GM15510 (cell line): Measurements from ENCODE around the gene DCLRE1B.

Experiments used
- POLR2A ChIP-seq: IDR thresholded peaks from 3 replicates; pipeline ENCODE4 v1.6.1; 2011; ENCODE audit warnings: borderline replicate concordance; ENCODE audit not compliant: insufficient read length; ENCODE audit errors: extremely low read depth

Gene DCLRE1B

DNA sequence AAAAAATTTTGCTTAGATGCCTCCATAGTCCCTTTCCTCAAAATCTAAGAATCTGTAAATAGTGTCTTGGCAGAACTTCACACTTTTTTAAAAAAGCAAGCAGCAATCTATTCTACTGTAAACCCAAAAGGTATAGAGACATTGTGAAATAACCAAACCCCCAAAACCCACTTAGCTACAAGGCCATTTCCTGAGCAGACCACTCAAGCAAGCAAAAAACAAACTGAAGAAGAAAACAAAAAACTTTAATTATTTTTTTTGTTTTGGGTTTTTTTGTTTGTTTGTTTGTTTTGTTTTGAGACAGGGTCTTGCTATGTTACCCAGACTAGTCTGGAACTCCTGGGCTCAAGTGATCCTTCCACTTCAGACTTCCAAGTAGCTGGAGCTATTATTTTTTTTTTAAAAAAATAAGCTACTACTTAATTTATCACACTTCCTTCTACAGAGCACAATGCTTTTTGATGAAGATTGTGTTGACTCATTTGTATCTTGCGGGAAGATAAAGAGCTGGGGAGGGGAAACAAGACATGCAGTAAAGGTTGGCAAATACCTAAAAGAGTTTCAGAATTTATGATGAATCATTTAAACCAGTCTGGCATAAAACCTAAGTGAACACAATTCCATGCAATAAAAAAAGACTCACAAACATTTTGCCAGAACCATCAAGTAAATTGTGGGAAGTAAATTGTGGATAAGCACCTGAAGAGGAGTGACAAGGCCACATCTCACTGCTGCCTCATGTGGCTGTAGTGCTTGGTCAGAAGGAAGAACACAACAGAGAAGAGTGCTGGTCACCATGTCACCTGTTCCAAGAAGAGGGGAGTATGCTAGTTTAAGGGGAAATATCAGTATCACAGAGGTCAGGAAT lies 30.9 kb upstream of the DCLRE1B start:
- TF ChIP-seq POLR2A: no peak

DNA sequence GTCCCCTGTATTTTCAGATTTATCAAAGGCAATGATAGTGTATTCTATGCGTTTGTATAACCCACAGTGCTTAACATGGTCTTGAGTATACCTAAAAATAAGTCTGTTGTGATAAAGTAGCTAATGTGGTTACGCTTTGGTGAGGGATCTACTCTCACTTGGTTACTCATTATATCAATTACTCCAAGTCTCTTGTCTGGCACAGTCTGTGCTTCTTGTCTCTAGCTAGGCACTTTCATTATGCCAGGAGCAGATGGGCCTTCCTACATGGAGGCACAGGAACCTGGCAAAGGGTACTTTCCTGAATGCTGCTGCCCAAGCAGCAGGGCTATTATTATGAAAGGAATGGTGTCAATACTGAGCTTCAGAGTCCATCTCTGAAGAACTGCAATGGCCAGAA lies 29.4 kb upstream of the DCLRE1B start:
- TF ChIP-seq POLR2A: no peak

DNA sequence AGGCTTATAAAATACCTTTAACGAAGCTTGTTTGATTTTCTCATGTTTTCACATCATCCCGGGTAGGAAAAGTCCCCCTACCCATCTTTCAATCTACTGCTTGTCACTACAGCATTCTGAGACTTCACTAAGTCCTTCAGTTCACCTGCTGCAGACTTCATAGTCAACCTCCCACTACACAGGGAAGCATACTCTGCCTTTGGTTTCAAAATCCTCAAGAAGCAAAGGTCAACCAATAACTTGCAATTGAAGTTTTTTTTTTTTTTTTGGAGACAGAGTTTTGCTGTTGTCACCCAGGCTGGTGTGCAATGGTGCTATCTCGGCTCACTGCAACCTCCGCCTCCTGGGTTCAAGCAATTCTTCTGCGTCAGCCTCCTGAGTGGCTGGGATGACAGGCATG lies 28.9 kb upstream of the DCLRE1B start:
- TF ChIP-seq POLR2A: no peak

DNA sequence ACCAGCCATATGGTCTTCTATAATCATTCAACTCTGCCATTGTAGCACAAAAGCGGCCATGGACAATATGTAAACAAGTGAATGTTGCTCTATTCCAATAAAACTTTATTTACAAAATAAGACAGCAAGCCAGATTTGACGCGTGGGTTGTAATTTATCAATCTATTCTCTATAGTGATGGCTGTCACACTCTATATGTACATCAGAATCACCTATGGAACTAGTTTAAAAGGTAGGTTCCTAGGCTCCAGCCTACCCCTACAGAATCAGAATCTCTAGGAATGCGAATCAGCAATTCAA lies 25.4 kb upstream of the DCLRE1B start:
- TF ChIP-seq POLR2A: no peak

DNA sequence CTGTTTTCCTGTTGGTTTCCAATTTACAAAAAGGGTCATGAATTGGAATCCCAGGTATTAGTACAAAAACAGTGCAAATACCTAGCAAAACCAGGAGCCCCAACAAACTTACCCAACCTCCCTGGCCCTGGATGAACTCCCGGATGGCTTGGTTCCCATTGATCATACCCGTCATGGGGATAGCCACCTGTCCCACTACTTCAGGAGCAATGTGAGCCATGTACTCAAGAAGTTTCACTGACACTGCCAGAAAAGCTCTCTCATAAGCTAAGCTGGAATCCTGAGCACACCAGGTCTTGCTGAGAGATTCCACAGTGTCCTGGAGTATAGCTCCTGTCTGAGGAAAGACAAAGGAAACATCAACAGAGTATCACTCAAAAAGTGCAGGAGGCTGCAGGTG lies 23.5 kb upstream of the DCLRE1B start:
- TF ChIP-seq POLR2A: no peak

DNA sequence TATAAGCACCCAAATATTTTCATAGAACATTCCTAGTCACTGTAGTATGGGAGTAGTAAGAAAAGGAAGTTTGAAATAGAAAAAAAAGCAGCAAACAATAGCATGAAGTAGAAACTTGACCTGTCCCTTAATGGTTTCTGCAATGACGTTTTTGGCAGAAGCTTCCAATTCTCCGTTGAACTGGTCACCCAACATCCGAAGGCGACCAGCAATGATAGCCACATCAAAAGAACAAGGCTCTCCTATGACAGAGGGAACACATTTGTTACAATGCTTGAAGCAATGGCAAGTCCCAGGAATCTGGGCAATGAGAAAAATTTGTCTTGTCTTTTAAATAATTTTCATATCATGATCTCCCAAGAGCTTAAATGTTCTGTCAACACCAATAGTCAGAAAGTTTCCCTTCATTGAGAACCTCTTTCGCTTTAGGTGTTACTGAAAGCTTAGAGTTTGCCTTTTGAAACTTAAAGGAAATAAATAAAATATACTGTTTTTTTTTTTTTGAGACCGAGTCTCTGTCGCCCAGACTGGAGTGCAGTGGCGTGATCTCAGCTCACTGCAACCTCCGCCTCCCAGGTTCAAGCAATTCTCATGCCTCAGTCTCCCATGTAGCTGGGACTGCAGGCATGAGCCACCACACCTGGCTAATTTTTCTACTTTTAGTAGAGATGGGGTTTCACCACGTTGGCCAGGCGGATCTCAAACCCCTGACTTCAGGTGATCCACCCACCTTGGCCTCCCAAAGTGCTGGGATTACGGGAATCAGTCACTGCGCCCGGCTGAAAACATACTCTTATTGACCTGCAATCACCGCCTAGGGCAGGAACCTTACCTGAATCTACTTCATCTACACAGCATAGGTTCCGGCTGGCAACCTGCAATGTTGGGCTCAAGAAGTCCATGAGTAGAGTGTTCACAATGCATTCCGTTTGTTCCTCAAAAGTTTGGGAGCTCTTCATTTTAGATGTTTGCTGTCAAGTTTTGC lies 18.4 kb upstream of the DCLRE1B start:
- no peak for TF ChIP-seq POLR2A

DNA sequence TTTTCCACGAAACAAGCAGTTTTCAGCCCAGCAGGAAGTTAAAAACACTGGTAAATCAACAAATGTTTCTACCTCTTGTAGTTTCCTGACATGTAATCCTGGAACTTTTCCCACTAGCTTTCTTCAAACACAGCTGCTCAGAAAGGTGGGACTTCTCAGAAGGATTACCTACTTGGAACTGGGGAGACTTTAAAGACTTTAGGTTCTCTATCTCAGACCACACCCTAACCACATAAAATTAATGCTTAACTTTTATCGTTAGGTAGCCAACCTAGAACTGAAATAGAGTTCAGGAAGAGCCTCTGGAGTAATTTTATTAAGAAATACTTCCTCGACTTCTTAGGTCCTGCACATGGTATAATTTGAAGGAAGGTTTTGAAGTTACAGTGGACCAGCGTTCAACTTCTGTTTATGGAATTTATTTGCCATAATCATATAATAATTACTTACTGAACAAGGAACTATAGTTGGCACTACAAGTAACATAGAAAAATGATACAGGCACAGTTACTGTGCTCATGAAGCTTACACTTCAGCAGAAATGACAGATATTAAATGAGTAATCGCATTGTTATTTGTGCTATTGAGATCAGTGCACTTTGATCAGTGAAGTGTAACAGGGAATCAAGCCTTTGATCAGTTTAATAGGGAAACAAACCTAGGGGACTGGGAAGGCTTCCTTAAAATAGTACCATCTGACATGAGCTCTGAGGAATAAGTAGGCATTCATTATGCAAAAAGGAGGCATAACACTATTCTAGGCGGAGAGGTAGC lies 17.5 kb upstream of the DCLRE1B start, which contains the start of gene BCL2L15:
TSS of gene BCL2L15 (minus strand) at position 180 of the 774 bp plus-strand sequence. CDS start 206 bp downstream, outside the sequence.
- TF ChIP-seq POLR2A: no peak

DNA sequence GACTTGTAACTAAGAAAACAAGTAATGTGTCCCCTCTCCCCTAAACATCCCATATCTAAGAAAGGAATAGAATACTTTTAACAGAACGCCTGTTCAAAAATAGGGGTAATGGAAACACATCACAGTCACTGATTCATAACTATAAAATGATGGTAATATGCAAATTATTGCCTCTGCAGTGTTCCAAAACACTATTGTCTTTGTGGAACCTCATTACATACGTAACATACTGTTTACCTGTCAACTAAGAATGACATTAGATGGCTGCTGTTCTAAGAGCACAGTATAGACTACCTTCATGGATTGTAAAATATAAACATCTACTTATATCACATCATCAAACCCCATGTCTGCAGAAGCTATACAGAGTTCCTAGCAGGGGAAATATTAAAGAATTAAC lies 14.3 kb upstream of the DCLRE1B start:
- no peak for TF ChIP-seq POLR2A

DNA sequence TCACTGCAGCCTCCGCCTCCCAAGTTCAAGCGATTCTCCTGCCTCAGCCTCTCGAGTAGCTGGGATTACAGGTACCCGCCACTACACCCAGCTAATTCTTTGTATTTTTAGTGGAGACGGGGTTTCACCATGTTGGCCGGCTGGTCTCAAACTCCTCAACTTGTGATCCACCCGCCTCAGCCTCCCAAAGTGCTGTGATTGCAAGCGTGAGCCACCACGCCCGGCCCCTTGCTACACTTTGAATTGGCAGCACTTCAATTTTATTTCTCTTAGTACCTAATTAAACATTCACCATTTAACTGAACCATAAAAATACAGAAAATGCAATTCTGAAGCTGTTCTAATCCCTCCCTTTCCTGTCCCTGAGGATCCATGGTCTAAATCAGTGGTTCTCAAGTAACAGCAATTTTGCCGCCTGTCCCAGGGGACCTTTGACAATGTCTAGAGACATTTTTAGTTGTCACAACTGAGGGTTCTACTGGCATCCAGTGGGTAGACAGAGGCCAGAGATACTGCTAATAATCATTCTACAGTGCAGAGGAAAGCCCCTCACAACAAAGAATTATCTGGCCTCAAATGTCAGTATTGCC lies 13.4 kb upstream of the DCLRE1B start:
- TF ChIP-seq POLR2A: no peak

DNA sequence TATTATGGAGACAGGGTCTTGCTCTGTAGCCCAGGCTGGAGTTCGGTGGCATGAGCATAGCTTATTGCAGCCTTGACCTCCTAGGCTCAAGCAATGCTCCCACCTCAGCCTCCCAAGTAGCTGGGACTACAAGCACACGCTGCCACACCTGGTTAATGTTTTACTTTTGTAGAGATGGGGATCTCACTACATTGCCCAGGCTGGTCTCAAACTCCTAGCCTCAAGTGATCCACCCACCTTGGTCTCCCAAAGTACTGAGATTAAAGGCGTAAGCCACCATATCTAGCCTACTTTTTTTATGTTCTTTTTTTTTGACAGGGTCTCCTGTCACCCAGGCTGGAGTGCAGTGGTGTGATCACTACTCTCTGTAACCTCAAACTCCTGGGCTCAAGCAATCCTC lies 11.9 kb upstream of the DCLRE1B start:
- TF ChIP-seq POLR2A: no peak

DNA sequence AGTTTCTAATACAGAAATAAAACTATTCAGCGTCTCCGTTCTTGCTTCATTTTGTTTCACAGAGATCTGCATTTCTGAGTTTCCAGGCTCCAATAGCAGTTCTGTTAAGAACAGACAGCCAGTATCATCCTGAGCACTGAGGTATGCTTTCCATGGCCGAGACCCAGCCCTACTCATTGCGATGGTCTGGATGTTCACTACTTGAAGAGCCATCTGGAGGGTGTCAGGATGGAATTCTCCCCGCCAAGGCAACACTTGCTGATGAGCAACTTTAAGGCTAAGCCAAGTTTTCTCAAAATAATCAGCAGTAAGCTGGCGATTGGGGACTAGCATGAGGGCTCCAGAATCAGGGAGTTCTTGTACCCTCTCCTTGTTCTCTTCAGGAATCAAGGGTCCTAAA lies 10.0 kb upstream of the DCLRE1B start:
- no peak for TF ChIP-seq POLR2A

DNA sequence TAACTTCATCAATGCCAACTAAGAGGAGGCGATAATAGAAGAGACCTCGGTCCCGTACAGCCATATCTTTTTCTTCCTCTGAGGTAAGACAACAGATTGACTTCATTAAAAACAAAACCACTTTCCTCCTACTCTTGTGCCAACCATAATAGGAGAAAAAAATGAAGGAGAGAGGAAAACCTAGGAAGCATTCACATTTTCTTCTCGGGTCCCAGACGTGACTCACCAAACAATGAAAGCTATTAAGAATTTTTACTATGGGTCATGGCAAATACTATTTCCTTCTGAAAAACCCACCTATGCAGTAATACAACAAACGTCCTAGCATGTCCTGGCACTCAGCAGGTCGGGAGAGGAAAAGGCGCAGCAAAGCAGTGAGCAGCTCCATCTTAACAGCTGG lies 9.2 kb upstream of the DCLRE1B start:
- TF ChIP-seq POLR2A: no peak

DNA sequence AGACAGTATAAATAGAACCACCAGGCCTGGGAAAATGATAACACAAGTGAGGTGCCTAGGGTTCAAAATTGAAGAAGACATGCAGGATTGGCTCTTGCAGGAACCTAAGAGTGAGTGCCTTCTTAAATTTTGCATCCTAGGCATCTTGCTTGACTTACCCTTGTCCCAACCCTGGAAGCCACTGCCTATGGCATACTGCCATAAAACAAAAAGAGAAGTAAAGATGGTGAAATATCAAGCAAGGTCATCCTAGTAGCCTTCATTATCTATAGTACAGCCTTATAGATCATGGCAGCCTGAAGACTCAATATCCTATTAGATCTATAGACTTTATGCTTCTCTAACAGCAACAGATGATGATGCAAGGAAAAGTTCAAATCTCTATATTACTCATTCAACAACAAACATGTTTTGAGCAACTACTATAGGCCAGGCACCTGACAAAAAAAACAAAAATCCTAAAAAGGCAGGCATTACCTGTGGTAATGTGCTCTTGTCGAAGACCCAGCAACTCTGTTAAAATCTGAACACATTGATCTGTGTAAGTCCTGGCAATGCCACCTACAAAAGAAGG lies 6.8 kb upstream of the DCLRE1B start:
- TF ChIP-seq POLR2A: no peak

DNA sequence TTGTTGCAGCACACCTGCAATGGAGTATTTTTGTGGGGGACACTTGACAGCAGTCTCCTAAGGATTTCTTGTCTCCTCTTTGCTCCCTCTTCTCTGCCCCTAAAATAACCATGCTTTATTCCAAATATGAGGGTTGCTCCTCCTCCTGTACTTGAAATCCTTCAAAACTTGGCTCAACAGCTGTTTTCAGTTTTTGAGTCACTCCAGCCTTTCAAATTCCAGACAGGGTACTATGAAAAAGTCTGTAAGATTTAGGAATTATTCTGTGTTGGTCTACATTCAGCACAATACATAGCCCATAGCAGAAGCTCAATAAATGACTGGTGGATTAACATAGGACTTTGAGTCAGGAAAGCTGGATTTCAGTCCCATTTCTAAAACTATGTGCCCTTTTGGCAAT lies 6.0 kb upstream of the DCLRE1B start:
- no peak for TF ChIP-seq POLR2A
